Psoas muscle (tissue), 8 donors: ENCODE data around the gene GRIK5. TPM values are rescaled to one million over a fixed set of nuclear protein-coding genes. Genes with fewer than 3 reads are reported as not detected.

Source experiments
- ATAC-seq, 4 donors: fragments of 200-7000 bp; cut with Tn5 transposase; one replicate each; pipeline ENCODE4 v1.9.1; 2020; ENCODE audit warnings: moderate library complexity in 3 of 4, mild to moderate bottlenecking in 2 of 4
- DNase-seq, 2 donors: peaks; one replicate each; pipeline ENCODE4 v3.0.0-alpha.2; 2020
- H3K27ac ChIP-seq: fragments of 200-600 bp; one replicate; pipeline ENCODE4 v1.8.0; 2022
- H3K27me3 ChIP-seq, 3 donors: fragments of 200-600 bp in 1 of 3; one replicate each; pipeline versions ENCODE4 v1.6.1 to v1.8.0; 2013 to 2022; ENCODE audit warnings: low read length in 2 of 3, mild to moderate bottlenecking in 2 of 3, moderate library complexity in 1 of 3; ENCODE audit not compliant: insufficient read depth in 3 of 3
- H3K36me3 ChIP-seq, 2 donors: fragments of 200-600 bp in 1 of 2; one replicate each; pipeline versions ENCODE4 v1.6.1 to v1.8.0; 2013 to 2022; ENCODE audit warnings: low read depth in 1 of 2, mild to moderate bottlenecking in 1 of 2, moderate library complexity in 1 of 2; ENCODE audit not compliant: insufficient read depth in 1 of 2
- H3K4me1 ChIP-seq: fragments of 200-600 bp; one replicate; pipeline ENCODE4 v1.8.0; 2022
- H3K4me3 ChIP-seq: fragments of 200-600 bp; one replicate; pipeline ENCODE4 v1.8.0; 2022; ENCODE audit warnings: mild to moderate bottlenecking
- H3K9me3 ChIP-seq: fragments of 200-600 bp; one replicate; pipeline ENCODE4 v1.8.0; 2022
- CTCF ChIP-seq: fragments of 200-600 bp; IDR thresholded peaks from one replicate; pipeline ENCODE4 v1.8.0; 2022; ENCODE audit warnings: antibody characterized with exemption
- WGBS, 3 donors: extraction: QIAGEN DNeasy Blood & Tissue Kit; methylation state at CpG; one replicate each; pipeline versions ENCODE4 v1.1.6 to v1.1.7; 2013; 5-methylcytosine and 5-hydroxymethylcytosine counted together
- intact Hi-C, 2 donors: fragments of 100-400 bp; cut with DNase I; formaldehyde crosslinking; loops; one replicate each; pipeline versions ENCODE4 v1.11.0 to v1.14.2; 2022
- polyA plus RNA-seq, 3 donors: library from polyadenylated mRNA; stranded (reverse); fragments of 200-250 nt; gene quantifications; one replicate each; pipeline ENCODE4 v1.2.3, GENCODE V29; 2013
- total RNA-seq, 4 donors: library from RNA; stranded (reverse); fragmentation: NEBNext Ultra II Directional in 2 of 4; extraction: Animal tissue kit (Norgen Biotek cat#: 25700) in 2 of 4; gene quantifications; one replicate each; pipeline versions ENCODE4 v1.2.1 to v1.2.4, GENCODE V29; 2021 to 2023
- donor health status: healthy with polysubstance abuse.
- donor health status: DM: no; HTN: no; CAD: no; lungs with moderate emphysema.
- donor health status: Bipolar disorder and iron deficiency.
- donor health status: healthy.
- donor health status: DM: yes; HTN: yes; CAD: no.
- donor health status: DM: no; HTN: no; CAD: no.
- donor health status: DM: no; HTN: no; CAD: no.
- donor health status: DM: yes; HTN: yes; CAD: no.

GRIK5 gene
- total and polyA plus RNA-seq, 7 donors: 0.26 to 0.88 (median 0.45) TPM

- intact Hi-C loops: no loop called here
- no peak for TF ChIP-seq CTCF
- Histone ChIP-seq H3K4me3 (no peak overlapping the region), H3K27ac (no peak overlapping the region), H3K9me3 (no peaks in the 10 kb centered on the region), H3K36me3 (no peaks in the 10 kb centered on the region), H3K27me3 (peaks cover 0 to 5% (median 2%) of the 10 kb centered on the region in 3 donors), H3K4me1 (no peaks in the 10 kb centered on the region)
- 37 to 47% (median 45%) methylated on average over 4 of the region's 4 CpGs for WGBS, 3 donors
- no peak for DNase-seq
- no peak for ATAC-seq
Observed at GRCh38 chr19:42115219-42115618, 45.2 kb upstream of the GRIK5 start.

GRCh38 chr19:42114412-42114811 is 44.4 kb upstream of the GRIK5 start:
- Histone ChIP-seq H3K27me3 (peaks cover 0 to 5% (median 2%) of the 10 kb centered on the region in 3 donors), H3K4me1 (no peaks in the 10 kb centered on the region), H3K27ac (no peak overlapping the region), H3K36me3 (no peaks in the 10 kb centered on the region), H3K4me3 (no peak overlapping the region), H3K9me3 (no peaks in the 10 kb centered on the region)
- WGBS, 3 donors: 7 to 23% (median 17%) methylated on average over 7 of the region's 7 CpGs
- ATAC-seq: no peak
- intact Hi-C loops: no loop called here
- peak in 1 of 2 donors; percentile 39 for DNase-seq
- no peak for TF ChIP-seq CTCF

- H3K4me1 ChIP-seq: no peaks in the 10 kb centered on the region
- ATAC-seq (peak in 2 of 4 donors; percentile 60 to 61), DNase-seq (peak; percentile 61 to 67)
- intact Hi-C loops: no loop called here
- peaks cover 0 to 5% (median 2%) of the 10 kb centered on the region in 3 donors for H3K27me3 ChIP-seq
- H3K27ac ChIP-seq: peak overlapping the region; percentile 50
- no peak overlapping the region for H3K4me3 ChIP-seq
- H3K36me3 ChIP-seq: no peaks in the 10 kb centered on the region
- H3K9me3 ChIP-seq: no peaks in the 10 kb centered on the region
- no peak for TF ChIP-seq CTCF
- WGBS, 3 donors: 20 to 22% (median 20%) methylated on average over 10 of the region's 10 CpGs
Observed at GRCh38 chr19:42113641-42114348, 43.8 kb upstream of the GRIK5 start.

GRCh38 chr19:42111811-42112210 is 41.8 kb upstream of the GRIK5 start:
- no peak for ATAC-seq
- DNase-seq: no peak
- WGBS, 3 donors: 80 to 83% (median 83%) methylated on average over 3 of the region's 3 CpGs
- no peaks in the 10 kb centered on the region for H3K9me3 ChIP-seq
- H3K4me1 ChIP-seq: no peaks in the 10 kb centered on the region
- peaks cover 0 to 9% (median 2%) of the 10 kb centered on the region in 3 donors for H3K27me3 ChIP-seq
- no peak for TF ChIP-seq CTCF
- no peak overlapping the region for H3K4me3 ChIP-seq
- intact Hi-C loops: no loop called here
- no peaks in the 10 kb centered on the region for H3K36me3 ChIP-seq
- H3K27ac ChIP-seq: no peak overlapping the region

- no peak for DNase-seq
- H3K27me3 ChIP-seq: peaks cover 0 to 9% (median 2%) of the 10 kb centered on the region in 3 donors
- TF ChIP-seq CTCF: no peak
- WGBS, 3 donors: 64 to 67% (median 64%) methylated on average over 1 of the region's 1 CpG
- H3K36me3 ChIP-seq: no peaks in the 10 kb centered on the region
- H3K4me3 ChIP-seq: no peak overlapping the region
- no peaks in the 10 kb centered on the region for H3K9me3 ChIP-seq
- no peak for ATAC-seq
- no peak overlapping the region for H3K27ac ChIP-seq
- no peaks in the 10 kb centered on the region for H3K4me1 ChIP-seq
- intact Hi-C loops: no loop called here
Observed at GRCh38 chr19:42111384-42111783, 41.4 kb upstream of the GRIK5 start.
